Loucy (cell line): ENCODE measurements around the gene ZNF511.

Source experiments
- H2AFZ ChIP-seq: fragments of 200-600 bp; sonication (generic); 2 replicates; pipeline ENCODE4 v1.6.0; 2016; ENCODE audit warnings: antibody characterized with exemption, mild to moderate bottlenecking, low read length, moderate library complexity
- H3F3A ChIP-seq: fragments of 200-600 bp; 2 replicates; pipeline ENCODE4 v1.6.0; 2016; ENCODE audit warnings: antibody characterized with exemption, low read depth, mild to moderate bottlenecking
- H3K27me3 ChIP-seq: fragments of 200-600 bp; sonication (generic); 2 replicates; pipeline ENCODE4 v1.6.1; 2014; ENCODE audit warnings: low read length, mild to moderate bottlenecking; ENCODE audit not compliant: insufficient read depth, poor library complexity, severe bottlenecking
- H3K36me3 ChIP-seq: fragments of 200-600 bp; sonication (generic); 2 replicates; pipeline ENCODE4 v1.6.1; 2016; ENCODE audit warnings: low read length; ENCODE audit not compliant: insufficient read depth
- H3K4me1 ChIP-seq: fragments of 200-600 bp; sonication (generic); 2 replicates; pipeline ENCODE4 v1.5.1; 2014; ENCODE audit warnings: low read length, mild to moderate bottlenecking; ENCODE audit not compliant: insufficient read depth, poor library complexity, severe bottlenecking
- H3K4me2 ChIP-seq: fragments of 200-600 bp; sonication (generic); 2 replicates; pipeline ENCODE4 v1.6.0; 2014; ENCODE audit warnings: antibody characterized with exemption, low read length, low read depth, mild to moderate bottlenecking; ENCODE audit not compliant: poor library complexity, severe bottlenecking
- H3K4me3 ChIP-seq: fragments of 200-600 bp; sonication (generic); 2 replicates; pipeline ENCODE4 v1.5.1; 2014; ENCODE audit warnings: low read length, mild to moderate bottlenecking, mixed read lengths; ENCODE audit not compliant: poor library complexity, severe bottlenecking
- H3K79me2 ChIP-seq: fragments of 200-600 bp; sonication (generic); 2 replicates; pipeline ENCODE4 v1.6.1; 2014; ENCODE audit warnings: low read length; ENCODE audit not compliant: insufficient read depth
- H3K9ac ChIP-seq: fragments of 200-600 bp; sonication (generic); 2 replicates; pipeline ENCODE4 v1.6.0; 2014; ENCODE audit warnings: mild to moderate bottlenecking, low read depth, low read length, moderate library complexity; ENCODE audit not compliant: poor library complexity, severe bottlenecking
- H3K9me2 ChIP-seq: fragments of 200-600 bp; sonication (generic); replicated peaks from 2 replicates; pipeline ENCODE4 v1.6.1; 2016; ENCODE audit warnings: low read depth, low read length, mixed read lengths
- H3K9me3 ChIP-seq: fragments of 200-600 bp; sonication (generic); 2 replicates; pipeline ENCODE4 v1.6.1; 2014; ENCODE audit warnings: mild to moderate bottlenecking, antibody characterized with exemption, low read length, low read depth; ENCODE audit not compliant: insufficient read depth
- H4K20me1 ChIP-seq: fragments of 200-600 bp; sonication (generic); 2 replicates; pipeline ENCODE4 v1.6.0; 2014; ENCODE audit warnings: antibody characterized with exemption, low read length, mild to moderate bottlenecking; ENCODE audit not compliant: insufficient read depth, poor library complexity, severe bottlenecking
- CTCF ChIP-seq: fragments of 200-600 bp; sonication (generic); conservative IDR thresholded peaks from 2 replicates; pipeline ENCODE4 v1.5.1; 2014; ENCODE audit warnings: mild to moderate bottlenecking, antibody characterized with exemption, low read length
- EZH2phosphoT487 ChIP-seq: fragments of 200-600 bp; IDR thresholded peaks from 2 replicates; pipeline ENCODE4 v1.6.1; 2018; ENCODE audit warnings: antibody characterized with exemption, mild to moderate bottlenecking, moderate library complexity, borderline replicate concordance

The ZNF511 gene

GRCh38 chr10:133274751-133275683 is 33.7 kb upstream of the ZNF511 start:
- Histone ChIP-seq H3K9me3 (no peaks in the 10 kb centered on the region), H3K27me3 (no peaks in the 10 kb centered on the region), H3K9me2 (no peaks in the 10 kb centered on the region), H2AFZ (no peak overlapping the region), H3K9ac (peak overlapping the region; percentile 62), H3K36me3 (no peaks in the 10 kb centered on the region), H3K79me2 (no peaks in the 10 kb centered on the region), H3K4me2 (peak overlapping the region; percentile 62), H3F3A (no peaks in the 10 kb centered on the region), H3K4me3 (peak overlapping the region; percentile 50), H3K4me1 (peaks cover 49% of the 10 kb centered on the region), H4K20me1 (no peaks in the 10 kb centered on the region)
- TF ChIP-seq EZH2phosphoT487: no peak

GRCh38 chr10:133275684-133276092 is 33.0 kb upstream of the ZNF511 start:
- peaks cover 55% of the 10 kb centered on the region for H3K4me1 ChIP-seq
- H3K9me2 ChIP-seq: no peaks in the 10 kb centered on the region
- H3K4me2 ChIP-seq: peak overlapping the region; percentile 62
- peak overlapping the region; percentile 50 for H3K4me3 ChIP-seq
- no peak for TF ChIP-seq EZH2phosphoT487
- no peak for TF ChIP-seq CTCF
- H2AFZ ChIP-seq: no peak overlapping the region
- peak overlapping the region; percentile 62 for H3K9ac ChIP-seq
- no peaks in the 10 kb centered on the region for H3K36me3 ChIP-seq
- H3K27me3 ChIP-seq: no peaks in the 10 kb centered on the region
- H4K20me1 ChIP-seq: no peaks in the 10 kb centered on the region
- no peaks in the 10 kb centered on the region for H3K79me2 ChIP-seq
- H3F3A ChIP-seq: no peaks in the 10 kb centered on the region
- H3K9me3 ChIP-seq: no peaks in the 10 kb centered on the region

- peak overlapping the region; percentile 62 for H3K9ac ChIP-seq
- TF ChIP-seq EZH2phosphoT487 (no peak), CTCF (no peak)
Measured at GRCh38 chr10:133276100-133276434, 32.6 kb upstream of the ZNF511 start.

More at GRCh38 chr10:133276100-133276434, 32.6 kb upstream of the ZNF511 start:
- H3K4me1 ChIP-seq: peaks cover 55% of the 10 kb centered on the region
- no peaks in the 10 kb centered on the region; the same call in 1 of the 2 replicates for H3K36me3 ChIP-seq
- no peak overlapping the region for H2AFZ ChIP-seq
- H3K4me2 ChIP-seq: no peak overlapping the region
- no peaks in the 10 kb centered on the region for H3K27me3 ChIP-seq
- no peaks in the 10 kb centered on the region for H3K9me3 ChIP-seq
- H3K9me2 ChIP-seq: no peaks in the 10 kb centered on the region
- no peaks in the 10 kb centered on the region for H4K20me1 ChIP-seq
- no peaks in the 10 kb centered on the region for H3F3A ChIP-seq
- H3K79me2 ChIP-seq: no peaks in the 10 kb centered on the region
- H3K4me3 ChIP-seq: no peak overlapping the region
